Breast epithelium (tissue), 3 donors: Measurements from ENCODE around the gene LYRM4.

ENCODE experiments used
- POLR2A ChIP-seq: fragments of 450-650 bp; IDR thresholded peaks from one replicate; pipeline ENCODE4 v1.6.1; 2016; ENCODE audit warnings: antibody characterized with exemption, mild to moderate bottlenecking, moderate library complexity
- POLR2AphosphoS5 ChIP-seq, 3 donors: sonication (generic); formaldehyde crosslinking; IDR thresholded peaks; one replicate each; pipeline ENCODE4 v1.6.1; 2017; ENCODE audit warnings: antibody characterized with exemption in 3 of 3
- TF ChIP-seq, protein P1 (sequence below), 3 donors: fragments of 450-650 bp; IDR thresholded peaks; one replicate each; pipeline ENCODE4 v1.5.1; 2016 to 2017; ENCODE audit warnings: antibody characterized with exemption in 3 of 3, mild to moderate bottlenecking in 3 of 3, moderate library complexity in 3 of 3

DNA sequence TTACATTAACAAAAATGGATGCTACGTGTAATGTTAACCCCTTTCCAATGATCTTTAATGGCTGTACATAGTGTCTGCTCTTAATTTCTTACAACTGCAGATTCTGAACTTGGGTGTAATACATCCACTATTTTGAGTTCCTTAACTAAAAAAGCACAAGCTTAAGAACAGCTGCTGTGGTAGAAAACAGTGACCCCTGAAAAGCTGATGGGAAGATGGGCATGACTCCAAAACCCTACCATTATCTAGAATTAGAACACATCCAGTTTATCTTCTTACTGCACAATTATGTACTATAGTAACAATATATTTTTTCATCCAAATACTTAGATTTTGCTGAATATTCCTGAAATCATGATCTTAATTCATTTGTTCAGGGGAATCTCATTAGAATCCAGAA, 49.3 kb downstream of the LYRM4 start:
- TF ChIP-seq POLR2A (no peak), POLR2AphosphoS5 (IDR thresholded peaks at IDR 0.05) (no peak)
- TF ChIP-seq, protein P1, sequence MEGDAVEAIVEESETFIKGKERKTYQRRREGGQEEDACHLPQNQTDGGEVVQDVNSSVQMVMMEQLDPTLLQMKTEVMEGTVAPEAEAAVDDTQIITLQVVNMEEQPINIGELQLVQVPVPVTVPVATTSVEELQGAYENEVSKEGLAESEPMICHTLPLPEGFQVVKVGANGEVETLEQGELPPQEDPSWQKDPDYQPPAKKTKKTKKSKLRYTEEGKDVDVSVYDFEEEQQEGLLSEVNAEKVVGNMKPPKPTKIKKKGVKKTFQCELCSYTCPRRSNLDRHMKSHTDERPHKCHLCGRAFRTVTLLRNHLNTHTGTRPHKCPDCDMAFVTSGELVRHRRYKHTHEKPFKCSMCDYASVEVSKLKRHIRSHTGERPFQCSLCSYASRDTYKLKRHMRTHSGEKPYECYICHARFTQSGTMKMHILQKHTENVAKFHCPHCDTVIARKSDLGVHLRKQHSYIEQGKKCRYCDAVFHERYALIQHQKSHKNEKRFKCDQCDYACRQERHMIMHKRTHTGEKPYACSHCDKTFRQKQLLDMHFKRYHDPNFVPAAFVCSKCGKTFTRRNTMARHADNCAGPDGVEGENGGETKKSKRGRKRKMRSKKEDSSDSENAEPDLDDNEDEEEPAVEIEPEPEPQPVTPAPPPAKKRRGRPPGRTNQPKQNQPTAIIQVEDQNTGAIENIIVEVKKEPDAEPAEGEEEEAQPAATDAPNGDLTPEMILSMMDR (IDR thresholded peaks at IDR 0.05), result no peak
